Left ventricle myocardium inferior (tissue), 1 donor: Measurements from ENCODE around the gene QRICH2. TPM values are rescaled to one million over a fixed set of nuclear protein-coding genes. Genes with fewer than 3 reads are reported as not detected.

Experiments used
- DNase-seq: peaks from one replicate; pipeline ENCODE4 v3.0.0-alpha.2; 2020
- H3K27ac ChIP-seq: fragments of 200-600 bp; replicated peaks from 2 replicates; pipeline ENCODE4 v1.8.0; 2021
- H3K27me3 ChIP-seq: fragments of 200-600 bp; 2 replicates; pipeline ENCODE4 v1.8.0; 2021; ENCODE audit warnings: low read depth
- H3K36me3 ChIP-seq: fragments of 200-600 bp; 2 replicates; pipeline ENCODE4 v1.8.0; 2021
- H3K4me1 ChIP-seq: fragments of 200-600 bp; 2 replicates; pipeline ENCODE4 v1.8.0; 2021
- H3K4me3 ChIP-seq: fragments of 200-600 bp; 2 replicates; pipeline ENCODE4 v1.8.0; 2021; ENCODE audit warnings: mild to moderate bottlenecking, moderate library complexity
- H3K9me3 ChIP-seq: fragments of 200-600 bp; replicated peaks from 2 replicates; pipeline ENCODE4 v1.8.0; 2021
- CTCF ChIP-seq: fragments of 200-600 bp; IDR thresholded peaks from 2 replicates; pipeline ENCODE4 v1.8.0; 2021; ENCODE audit warnings: antibody characterized with exemption, mild to moderate bottlenecking, borderline replicate concordance
- intact Hi-C: fragments of 100-400 bp; cut with micrococcal nuclease; formaldehyde crosslinking; loops from one replicate; pipeline ENCODE4 v1.11.0; 2022
- total RNA-seq: library from RNA; stranded (reverse); fragmentation: NEBNext Ultra II Directional; extraction: Animal tissue kit (Norgen Biotek cat#: 25700); gene quantifications from one replicate; pipeline ENCODE4 v1.2.1, GENCODE V29; 2021
- donor health status: DM: no; HTN: yes; CAD: no; lungs with severe emphysema.

The QRICH2 gene
- total RNA-seq, 1 donor from 2014 or later, result 2.4 TPM

GRCh38 chr17:76318586-76318985 lies 10.5 kb upstream of the QRICH2 start:
- Histone ChIP-seq H3K4me3 (no peak overlapping the region), H3K4me1 (peaks cover 10% of the 10 kb centered on the region), H3K27ac (no peak overlapping the region), H3K27me3 (no peaks in the 10 kb centered on the region), H3K9me3 (no peaks in the 10 kb centered on the region), H3K36me3 (peaks cover 66% of the 10 kb centered on the region)
- TF ChIP-seq CTCF, result no peak
- no peak for DNase-seq
- intact Hi-C loops, result no loop called here

GRCh38 chr17:76317535-76317934 lies 9.5 kb upstream of the QRICH2 start:
- no peak for DNase-seq
- H3K9me3 ChIP-seq, result no peaks in the 10 kb centered on the region
- intact Hi-C loops, result no loop called here
- H3K27me3 ChIP-seq, result no peaks in the 10 kb centered on the region
- no peak overlapping the region for H3K4me3 ChIP-seq
- peaks cover 10% of the 10 kb centered on the region for H3K4me1 ChIP-seq
- peaks cover 66% of the 10 kb centered on the region for H3K36me3 ChIP-seq
- no peak overlapping the region for H3K27ac ChIP-seq
- TF ChIP-seq CTCF, result no peak

- intact Hi-C loops, result no loop called here
Observed at GRCh38 chr17:76314392-76315227, 6.5 kb upstream of the QRICH2 start.

GRCh38 chr17:76312735-76313134 lies 4.7 kb upstream of the QRICH2 start:
- H3K27ac ChIP-seq, result no peak overlapping the region
- H3K27me3 ChIP-seq, result no peaks in the 10 kb centered on the region
- no peak for TF ChIP-seq CTCF
- H3K9me3 ChIP-seq, result no peaks in the 10 kb centered on the region
- intact Hi-C loops, result no loop called here
- no peak for DNase-seq
- H3K36me3 ChIP-seq, result peaks cover 72% of the 10 kb centered on the region
- no peak overlapping the region for H3K4me3 ChIP-seq
- peaks cover 10% of the 10 kb centered on the region for H3K4me1 ChIP-seq

More at GRCh38 chr17:76314392-76315227, 6.5 kb upstream of the QRICH2 start:
- Histone ChIP-seq H3K9me3 (no peaks in the 10 kb centered on the region), H3K27me3 (no peaks in the 10 kb centered on the region), H3K27ac (peak overlapping the region; percentile 67), H3K36me3 (peaks cover 73% of the 10 kb centered on the region), H3K4me1 (peaks cover 10% of the 10 kb centered on the region), H3K4me3 (peak overlapping the region; percentile 30)
- no peak for DNase-seq
- no peak for TF ChIP-seq CTCF

GRCh38 chr17:76309461-76309860 lies 1.4 kb upstream of the QRICH2 start:
- intact Hi-C loops, result no loop called here
- peaks cover 62% of the 10 kb centered on the region for H3K36me3 ChIP-seq
- no peaks in the 10 kb centered on the region for H3K4me1 ChIP-seq
- H3K9me3 ChIP-seq, result no peaks in the 10 kb centered on the region
- no peaks in the 10 kb centered on the region for H3K27me3 ChIP-seq
- DNase-seq, result no peak
- H3K4me3 ChIP-seq, result no peak overlapping the region
- TF ChIP-seq CTCF, result no peak
- H3K27ac ChIP-seq, result no peak overlapping the region
